GM18519 (cell line): ENCODE data around the gene UBE2O.

ENCODE experiments used
- ATAC-seq: cut with Tn5 transposase; IDR thresholded peaks from one replicate; pipeline ENCODE4 v1.9.1; 2021; ENCODE audit warnings: mild to moderate bottlenecking, moderate library complexity; ENCODE audit not compliant: unreplicated experiment, low FRiP score

The UBE2O gene

DNA sequence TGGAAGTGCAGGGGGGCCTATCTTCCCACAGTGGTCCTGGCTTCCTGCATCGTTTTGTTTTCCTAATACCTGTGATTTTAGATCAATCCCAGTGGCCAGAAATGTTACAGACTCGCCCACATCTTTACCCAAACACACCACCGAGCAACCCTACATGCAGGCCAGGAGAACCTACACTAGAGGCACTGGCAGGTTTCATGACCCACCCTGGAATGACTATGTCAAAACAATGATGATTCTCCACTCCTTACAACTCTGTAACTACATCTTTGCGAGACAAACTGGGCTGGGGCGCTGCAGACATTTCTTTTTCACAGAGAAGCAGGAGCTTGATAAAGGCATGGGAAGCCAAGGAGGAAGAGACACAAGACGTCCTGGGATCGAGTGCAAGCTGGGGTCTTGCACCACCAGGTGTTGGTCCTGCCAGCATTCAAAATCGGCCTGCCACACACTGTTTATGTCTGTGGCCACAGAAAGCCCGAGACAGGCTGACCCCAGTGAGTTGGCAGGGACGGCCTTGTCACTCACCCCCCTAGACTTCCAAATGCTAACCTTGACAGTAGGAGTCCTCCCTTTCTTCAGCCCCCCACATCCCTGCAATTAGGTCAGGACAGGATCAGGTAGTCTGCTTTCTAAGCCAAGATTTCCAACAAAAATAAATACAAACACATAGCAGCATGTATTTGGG is 32.5 kb downstream of the UBE2O start:
- no peak for ATAC-seq

DNA sequence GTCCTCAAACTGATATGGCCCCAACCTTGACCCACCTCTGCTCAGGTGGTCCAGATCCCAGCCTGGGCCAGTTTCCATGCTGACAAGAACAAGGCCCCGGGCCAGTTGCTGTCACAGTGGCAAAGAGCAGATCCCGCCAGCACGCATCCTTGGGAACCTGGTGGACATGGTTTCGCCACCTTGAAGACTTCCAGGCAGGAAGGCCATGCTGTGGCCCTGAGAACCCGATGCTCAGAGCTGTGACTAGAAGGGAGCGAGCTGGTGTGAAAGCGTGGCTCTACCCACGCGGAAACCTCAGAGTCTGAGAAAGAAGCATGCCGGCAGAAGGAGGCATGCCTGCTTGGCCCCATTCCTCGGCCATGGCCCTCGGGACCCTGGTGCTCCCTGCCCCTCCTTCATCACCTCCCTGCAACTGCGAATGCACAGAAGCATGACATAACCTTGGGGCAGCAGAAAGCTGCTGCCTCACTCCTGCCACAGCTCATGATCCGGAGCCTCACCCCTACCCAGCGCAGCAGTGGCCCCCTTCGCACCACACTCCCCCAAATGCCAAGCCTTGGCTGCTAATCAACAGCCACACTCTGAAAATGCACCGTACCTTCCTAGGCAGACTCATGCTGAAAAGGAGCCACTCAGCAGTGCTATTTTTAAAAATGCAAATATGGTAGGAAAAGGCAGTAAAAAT is 33.2 kb downstream of the UBE2O start:
- no peak for ATAC-seq

DNA sequence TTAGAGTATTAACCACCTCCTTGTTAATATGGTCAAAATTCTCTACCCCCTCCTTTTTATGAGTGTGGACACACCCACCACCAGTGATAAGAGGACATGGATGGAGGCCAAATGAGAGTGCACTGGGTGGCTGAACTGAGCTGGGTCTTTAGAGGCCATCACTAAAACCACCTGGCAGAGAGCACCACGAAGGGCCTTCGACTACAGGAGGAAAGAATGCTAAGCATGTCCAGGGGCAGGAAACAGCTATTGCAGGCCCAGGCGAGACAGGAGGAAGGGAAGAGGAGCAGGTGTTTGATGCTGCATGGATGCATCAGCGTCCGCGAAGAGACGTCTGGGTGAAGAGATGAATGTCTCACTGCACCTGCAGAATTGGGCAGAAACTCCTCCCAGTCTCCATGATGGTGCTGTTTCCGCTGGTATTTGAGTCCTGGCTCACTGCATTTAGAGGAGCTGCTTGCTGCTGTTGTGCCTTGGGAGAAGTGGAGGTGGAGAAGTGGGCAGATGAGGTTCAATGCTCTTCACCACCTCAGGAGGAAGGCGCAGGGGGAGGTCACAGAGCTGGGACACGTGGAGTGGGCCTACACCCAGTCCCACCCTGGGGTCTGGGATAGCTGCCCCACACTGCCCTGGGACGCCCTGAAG is 35.3 kb downstream of the UBE2O start:
- ATAC-seq: no peak

- ATAC-seq: no peak
These were observed 36.1 kb downstream of the UBE2O start for GRCh38 chr17:76416899-76417298.

DNA sequence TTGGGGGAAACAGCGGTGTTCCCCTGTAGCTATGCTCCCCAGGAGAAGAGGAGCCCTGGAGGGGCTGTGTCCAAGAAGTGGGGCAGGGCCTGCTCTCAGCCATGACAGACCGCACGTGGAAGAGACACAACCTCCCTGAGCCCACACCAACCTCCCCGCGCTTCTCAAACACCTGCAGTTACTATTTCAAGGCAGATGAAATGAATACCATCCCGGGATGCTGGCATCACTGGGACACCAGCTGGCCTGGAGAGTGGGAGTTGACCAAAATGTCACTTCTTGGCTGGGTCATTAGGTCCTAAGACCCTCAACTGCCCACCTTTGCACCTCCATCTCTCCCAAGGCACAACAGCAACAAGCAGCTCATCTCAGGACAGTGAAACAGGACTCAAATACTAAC is 36.5 kb downstream of the UBE2O start:
- no peak for ATAC-seq

- ATAC-seq: no peak
These were observed 37.2 kb downstream of the UBE2O start for GRCh38 chr17:76415786-76416185.

DNA sequence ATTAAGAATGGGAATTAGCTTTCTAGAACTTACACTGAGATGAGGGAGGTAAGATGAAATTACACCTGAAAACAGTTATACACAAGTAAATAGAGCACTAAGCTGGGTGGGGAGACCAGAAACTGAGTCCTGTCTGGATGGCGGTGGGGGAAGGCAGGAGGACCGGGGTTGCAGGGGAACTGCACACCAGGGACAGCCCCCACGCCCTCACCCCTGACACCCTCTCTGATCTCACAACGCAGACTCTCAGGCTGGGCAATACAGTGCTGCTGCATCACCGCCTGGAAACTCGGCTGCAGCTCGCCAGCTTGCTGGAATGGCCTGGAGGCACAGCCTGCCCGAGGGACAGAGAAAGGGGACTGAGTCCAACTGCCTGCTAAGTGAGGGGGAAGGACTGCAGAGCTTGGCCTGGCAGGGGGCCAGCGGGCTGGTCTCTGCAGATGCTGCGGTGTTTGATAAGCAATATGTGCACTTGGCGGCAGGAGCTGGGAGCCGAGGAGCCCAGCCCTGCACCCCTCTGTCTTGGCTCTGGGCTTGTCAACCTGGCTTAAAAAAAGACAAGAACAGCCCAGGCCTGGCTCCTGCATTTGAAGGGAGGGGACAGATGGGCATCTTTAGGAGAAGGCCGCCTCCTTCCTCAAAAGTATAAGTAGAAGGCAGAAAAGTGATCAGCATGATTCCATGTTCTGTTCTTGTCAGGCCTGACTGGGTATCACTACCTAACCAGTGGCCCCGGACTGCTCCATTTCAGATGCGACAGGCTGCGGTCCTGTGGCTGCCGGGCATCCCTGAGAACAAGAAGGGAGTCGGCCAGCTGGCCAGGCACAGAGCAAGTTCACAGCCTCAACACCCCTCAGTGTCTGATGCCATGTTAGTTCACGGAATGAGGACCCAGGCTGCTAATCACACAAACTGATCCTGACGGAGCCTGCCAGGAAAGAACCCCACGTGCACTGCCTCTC is 38.3 kb downstream of the UBE2O start:
- ATAC-seq: no peak

GRCh38 chr17:76411247-76411646 is 41.7 kb downstream of the UBE2O start:
- ATAC-seq: no peak

GRCh38 chr17:76410328-76410965 is 42.5 kb downstream of the UBE2O start:
- ATAC-seq: no peak

- no peak for ATAC-seq
These were observed 44.7 kb downstream of the UBE2O start for GRCh38 chr17:76408037-76408849.

DNA sequence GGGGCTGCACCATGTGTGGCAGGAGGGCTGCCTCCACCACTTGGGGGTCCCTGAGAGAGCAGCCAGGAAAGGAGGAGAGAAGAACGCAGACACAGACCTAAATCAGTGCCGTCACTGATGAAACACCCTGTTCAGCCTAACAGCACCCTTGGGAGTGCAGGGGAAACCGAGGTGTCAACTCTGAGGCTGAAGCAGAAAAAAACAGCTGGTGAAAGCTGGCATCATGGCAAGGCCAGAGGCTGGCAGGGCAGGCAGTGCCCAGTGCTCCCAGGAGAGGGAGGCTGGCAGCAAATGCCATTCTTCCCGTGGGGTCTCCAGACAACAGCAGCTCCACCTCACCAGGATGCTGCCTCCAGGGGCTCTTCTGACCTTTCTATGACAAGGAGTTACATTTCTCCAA is 45.4 kb downstream of the UBE2O start:
- ATAC-seq: no peak

GRCh38 chr17:76405967-76406647 is 46.8 kb downstream of the UBE2O start:
- ATAC-seq: no peak

- ATAC-seq: no peak
These were observed 47.4 kb downstream of the UBE2O start for GRCh38 chr17:76405607-76405966.

GRCh38 chr17:76404976-76405563 is 47.9 kb downstream of the UBE2O start:
- no peak for ATAC-seq

DNA sequence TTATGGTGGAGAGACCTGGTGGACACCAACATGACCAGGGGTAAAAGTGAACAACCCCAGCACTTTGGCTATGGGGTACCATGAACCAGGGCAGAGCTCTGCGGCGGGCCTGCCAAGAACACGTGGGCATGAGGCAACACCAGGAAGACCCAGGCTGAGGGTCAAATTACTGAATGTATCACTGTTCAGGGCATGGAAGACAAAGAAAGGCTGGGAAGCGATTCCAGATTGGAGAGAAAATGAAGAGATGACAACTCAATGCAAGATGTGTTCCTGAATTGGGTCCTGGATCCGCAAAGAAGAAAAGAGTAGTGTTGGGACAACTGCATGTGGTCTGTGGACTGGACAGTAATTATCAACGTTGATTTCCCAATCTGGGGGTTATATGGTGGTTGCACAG is 48.7 kb downstream of the UBE2O start:
- no peak for ATAC-seq

DNA sequence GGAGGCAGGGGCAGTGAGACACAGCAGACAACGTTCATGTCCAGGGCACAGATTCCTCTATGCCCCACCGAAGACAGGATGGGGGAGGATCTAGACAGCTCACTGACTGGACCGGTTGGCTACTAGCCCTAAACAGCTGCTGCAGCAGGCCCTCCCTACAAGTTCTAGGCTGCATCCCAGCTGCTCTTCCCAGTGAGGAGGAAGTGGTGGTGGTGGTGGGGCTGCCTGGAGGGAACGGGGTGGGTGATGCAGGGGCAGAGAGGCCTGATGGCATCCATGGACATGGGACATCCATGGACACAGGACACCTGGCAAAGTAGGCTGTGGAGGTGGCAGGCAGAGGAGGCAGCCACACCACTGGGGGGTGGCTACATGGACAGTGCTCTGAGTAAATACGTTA is 50.2 kb downstream of the UBE2O start:
- ATAC-seq: no peak

GRCh38 chr17:76399175-76400172 is 53.5 kb downstream of the UBE2O start:
- no peak for ATAC-seq
